ENCODE data around the gene CERS3. TPM values are rescaled to one million over a fixed set of nuclear protein-coding genes. Genes with fewer than 3 reads are reported as not detected.

Gene CERS3
- total and polyA plus RNA-seq, 8 donors, result 0.04 to 0.53 (median 0.15) TPM; not detected in 2

- Histone ChIP-seq H3K4me3 (no peak overlapping the region), H3K36me3 (no peaks in the 10 kb centered on the region), H3K4me1 (peaks cover 0 to 7% of the 10 kb centered on the region in 2 donors), H3K27ac (no peak overlapping the region), H3K27me3 (no peaks in the 10 kb centered on the region), H3K9me3 (no peaks in the 10 kb centered on the region)
- no peak for TF ChIP-seq CTCF (IDR thresholded peaks at IDR 0.05)
- no peak for DNase-seq
- intact Hi-C loops (cut with DNase I), result no loop called here
- no peak for ATAC-seq
These were observed 94.2 kb downstream of the CERS3 start for GRCh38 chr15:100434561-100434960.

- no peak overlapping the region for H3K27ac ChIP-seq
- no peak overlapping the region for H3K4me3 ChIP-seq
- no peak for DNase-seq
- H3K36me3 ChIP-seq, result no peaks in the 10 kb centered on the region
- no peaks in the 10 kb centered on the region for H3K9me3 ChIP-seq
- ATAC-seq, result no peak
- H3K27me3 ChIP-seq, result no peaks in the 10 kb centered on the region
- TF ChIP-seq CTCF (IDR thresholded peaks at IDR 0.05), result no peak
- peaks cover 0 to 7% of the 10 kb centered on the region in 2 donors for H3K4me1 ChIP-seq
- intact Hi-C loops (cut with DNase I), result no loop called here
These were observed 94.7 kb downstream of the CERS3 start for GRCh38 chr15:100434038-100434437.

GRCh38 chr15:100433304-100433703 is 95.4 kb downstream of the CERS3 start:
- DNase-seq (no peak), ATAC-seq (no peak)
- H3K27ac ChIP-seq, result no peak overlapping the region
- no peak for TF ChIP-seq CTCF (IDR thresholded peaks at IDR 0.05)
- H3K4me1 ChIP-seq, result peaks cover 0 to under 1% of the 10 kb centered on the region in 2 donors
- intact Hi-C loops (cut with DNase I), result no loop called here
- H3K36me3 ChIP-seq, result no peaks in the 10 kb centered on the region
- H3K9me3 ChIP-seq, result no peaks in the 10 kb centered on the region
- H3K27me3 ChIP-seq, result no peaks in the 10 kb centered on the region
- no peak overlapping the region for H3K4me3 ChIP-seq

- no peak for TF ChIP-seq CTCF (IDR thresholded peaks at IDR 0.05)
- no peaks in the 10 kb centered on the region for H3K36me3 ChIP-seq
- DNase-seq (no peak), ATAC-seq (no peak)
- no peak overlapping the region for H3K27ac ChIP-seq
- H3K9me3 ChIP-seq, result no peaks in the 10 kb centered on the region
- H3K4me3 ChIP-seq, result no peak overlapping the region
- H3K27me3 ChIP-seq, result no peaks in the 10 kb centered on the region
- intact Hi-C loops (cut with DNase I), result no loop called here
- H3K4me1 ChIP-seq, result no peaks in the 10 kb centered on the region
These were observed 98.3 kb downstream of the CERS3 start for GRCh38 chr15:100430411-100430810.

- Histone ChIP-seq H3K27me3 (no peaks in the 10 kb centered on the region), H3K4me3 (no peak overlapping the region), H3K9me3 (peaks cover 0 to 9% of the 10 kb centered on the region in 2 donors), H3K27ac (no peak overlapping the region), H3K36me3 (no peaks in the 10 kb centered on the region), H3K4me1 (no peaks in the 10 kb centered on the region)
- intact Hi-C loops (cut with DNase I), result no loop called here
- ATAC-seq (no peak), DNase-seq (no peak)
- TF ChIP-seq CTCF (IDR thresholded peaks at IDR 0.05), result no peak
These were observed 99.5 kb downstream of the CERS3 start for GRCh38 chr15:100429116-100429728.

All from left lung (tissue), 10 donors.